Suprapubic skin (tissue), 4 donors: ENCODE data around the gene INPP5E.

Source experiments
- EP300 ChIP-seq: sonication (generic); formaldehyde crosslinking; IDR thresholded peaks from one replicate; pipeline ENCODE4 v1.6.1; 2017; ENCODE audit warnings: antibody characterized with exemption
- POLR2A ChIP-seq, 2 donors: fragments of 450-650 bp; IDR thresholded peaks; one replicate each; pipeline ENCODE4 v1.6.1; 2017; ENCODE audit warnings: antibody characterized with exemption in 2 of 2, mild to moderate bottlenecking in 2 of 2, moderate library complexity in 2 of 2
- POLR2AphosphoS5 ChIP-seq, 3 donors: sonication (generic); formaldehyde crosslinking; IDR thresholded peaks; one replicate each; pipeline ENCODE4 v1.6.1; 2017; ENCODE audit warnings: antibody characterized with exemption in 3 of 3
- TF ChIP-seq, protein P1 (sequence below), 2 donors: fragments of 200-600 bp in 1 of 2; fragments of 450-650 bp in 1 of 2; sonication (generic) in 1 of 2; IDR thresholded peaks; one replicate each; pipeline ENCODE4 v1.5.1; 2016 to 2019; ENCODE audit warnings: antibody characterized with exemption in 2 of 2, mild to moderate bottlenecking in 1 of 2, moderate library complexity in 1 of 2

DNA sequence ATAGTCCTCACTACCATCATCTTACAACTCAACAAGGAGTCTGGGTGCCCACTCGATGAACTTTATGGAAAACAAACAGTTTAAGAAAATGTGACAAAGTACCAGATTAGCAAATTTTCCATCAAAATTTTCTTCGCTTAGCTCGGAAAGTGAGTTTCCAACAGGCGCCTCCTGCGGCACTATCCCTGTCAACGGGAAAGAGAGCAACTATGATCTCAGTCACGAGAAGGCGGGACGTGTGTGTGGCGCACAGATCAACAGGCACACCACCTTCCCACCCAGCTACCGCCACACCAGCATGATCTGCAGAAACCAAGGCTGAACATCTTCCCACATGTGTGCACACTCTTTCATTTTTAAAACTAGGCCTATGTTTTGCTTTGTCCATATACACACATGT is 13.7 kb upstream of the INPP5E start:
- TF ChIP-seq, protein P1, sequence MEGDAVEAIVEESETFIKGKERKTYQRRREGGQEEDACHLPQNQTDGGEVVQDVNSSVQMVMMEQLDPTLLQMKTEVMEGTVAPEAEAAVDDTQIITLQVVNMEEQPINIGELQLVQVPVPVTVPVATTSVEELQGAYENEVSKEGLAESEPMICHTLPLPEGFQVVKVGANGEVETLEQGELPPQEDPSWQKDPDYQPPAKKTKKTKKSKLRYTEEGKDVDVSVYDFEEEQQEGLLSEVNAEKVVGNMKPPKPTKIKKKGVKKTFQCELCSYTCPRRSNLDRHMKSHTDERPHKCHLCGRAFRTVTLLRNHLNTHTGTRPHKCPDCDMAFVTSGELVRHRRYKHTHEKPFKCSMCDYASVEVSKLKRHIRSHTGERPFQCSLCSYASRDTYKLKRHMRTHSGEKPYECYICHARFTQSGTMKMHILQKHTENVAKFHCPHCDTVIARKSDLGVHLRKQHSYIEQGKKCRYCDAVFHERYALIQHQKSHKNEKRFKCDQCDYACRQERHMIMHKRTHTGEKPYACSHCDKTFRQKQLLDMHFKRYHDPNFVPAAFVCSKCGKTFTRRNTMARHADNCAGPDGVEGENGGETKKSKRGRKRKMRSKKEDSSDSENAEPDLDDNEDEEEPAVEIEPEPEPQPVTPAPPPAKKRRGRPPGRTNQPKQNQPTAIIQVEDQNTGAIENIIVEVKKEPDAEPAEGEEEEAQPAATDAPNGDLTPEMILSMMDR (IDR thresholded peaks at IDR 0.05), result no peak
- TF ChIP-seq POLR2AphosphoS5 (IDR thresholded peaks at IDR 0.05), result no peak
- TF ChIP-seq POLR2A (IDR thresholded peaks at IDR 0.05), result no peak
- TF ChIP-seq EP300, result no peak
